ENCODE measurements around the gene KRTAP22-2. TPM values are rescaled to one million over a fixed set of nuclear protein-coding genes. Genes with fewer than 3 reads are reported as not detected.

The KRTAP22-2 gene
- total and polyA plus RNA-seq, 2 donors (not counting 3 experiments of a cell fraction or from before 2014, with no cell fraction given) = not detected

DNA sequence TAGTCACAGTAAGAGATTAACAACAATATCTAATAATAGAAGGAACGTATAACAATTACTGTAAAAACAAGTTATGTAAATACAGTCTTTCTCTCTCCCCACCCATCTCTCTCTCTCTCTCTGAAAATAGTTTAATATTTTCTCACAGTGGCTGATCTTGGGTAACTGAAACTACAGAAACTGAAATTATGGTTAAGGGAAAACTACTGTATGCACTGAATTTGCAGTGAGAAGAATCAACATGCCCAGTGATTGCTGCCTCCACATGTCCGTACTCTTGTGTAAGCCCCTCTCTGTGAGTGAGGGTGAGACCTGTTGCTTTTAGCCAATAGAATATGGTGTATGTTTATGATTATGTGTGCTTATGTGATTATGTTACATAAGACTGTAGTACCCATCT lies 21.9 kb upstream of the KRTAP22-2 start:
- intact Hi-C loops (cut with micrococcal nuclease) = no loop called here

DNA sequence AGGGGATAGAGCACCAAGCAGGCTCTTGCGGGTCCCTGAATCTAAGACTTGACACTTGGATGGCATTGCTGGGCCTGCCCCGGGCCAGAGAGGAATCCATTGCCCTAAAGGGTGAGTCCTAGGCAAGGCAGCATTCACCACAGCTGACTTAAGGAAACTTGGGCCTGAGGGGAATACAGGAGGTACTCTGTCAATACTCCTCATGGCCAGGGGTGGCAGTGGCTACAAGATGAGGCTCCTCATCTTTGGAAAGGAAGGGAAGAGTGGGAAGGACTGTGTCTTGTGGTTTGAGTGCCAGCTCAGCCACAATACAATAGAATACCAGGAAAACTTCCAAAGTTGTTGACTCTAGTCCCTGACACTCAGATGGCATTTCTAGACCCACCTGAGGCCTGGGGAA lies 15.8 kb upstream of the KRTAP22-2 start:
- Histone ChIP-seq H3K9ac (replicated peaks; ENCODE audit: extremely low read depth, insufficient read depth, low read length) (no peak overlapping the region), H2AFZ (ENCODE audit: low read depth, low read length) (no peak overlapping the region), H3K4me1 (ENCODE audit: control insufficient read depth, extremely low read depth, insufficient read depth, low read length) (no peaks in the 10 kb centered on the region), H3K4me3 (replicated peaks in 1 of 3; ENCODE audit: insufficient read depth in 1 of 3, low read depth in 1 of 3, low read length in 3 of 3) (no peak overlapping the region), H3K79me2 (ENCODE audit: control insufficient read depth, insufficient read depth, low read length) (no peaks in the 10 kb centered on the region), H3K4me2 (ENCODE audit: insufficient read depth, low read length) (no peak overlapping the region), H3K27ac (ENCODE audit: insufficient read depth, low read depth, low read length) (no peak overlapping the region), H4K20me1 (replicated peaks; ENCODE audit: control insufficient read depth, extremely low read depth, insufficient read depth, low read length) (no peaks in the 10 kb centered on the region), H3K9me1 (replicated peaks; ENCODE audit: control insufficient read depth, extremely low read depth, insufficient read depth, low read length) (no peaks in the 10 kb centered on the region), H3K9me3 (replicated peaks; ENCODE audit: control insufficient read depth, insufficient read depth, low read length) (peaks cover 2% of the 10 kb centered on the region), H3K27me3 (ENCODE audit: control insufficient read depth in 2 of 2, insufficient read depth in 2 of 2, low read length in 2 of 2) (no peaks in the 10 kb centered on the region), H3K36me3 (ENCODE audit: control insufficient read depth in 2 of 2, extremely low read depth in 1 of 2, insufficient read depth in 2 of 2, low read length in 2 of 2) (no peaks in the 10 kb centered on the region)
- DNase-seq (ENCODE audit: low read depth, low spot score) = no peak
- ChIA-PET POLR2A (no interaction called here), CTCF (no interaction called here)
- dilution Hi-C loops (cut with MboI; ENCODE audit: extremely low pct_ligation_motif_present, low sequenced_read_pairs) (no loop called here), intact Hi-C loops (cut with micrococcal nuclease) (no loop called here)
- no peak for FAIRE-seq
- BruUV-seq (replicated peaks) = no TSS peak
- TF ChIP-seq POLR2A (IDR thresholded peaks at IDR 0.05; ENCODE audit: low read depth, low read length) (no peak), FOS (IDR thresholded peaks at IDR 0.05; ENCODE audit: borderline replicate concordance, insufficient read depth, low read length) (no peak), GATA2 (IDR thresholded peaks at IDR 0.05; ENCODE audit: insufficient read depth, insufficient read length, low read depth, low read length) (no peak), POLR2AphosphoS5 (IDR thresholded peaks at IDR 0.05; ENCODE audit: insufficient read depth, low read depth, low read length) (no peak), MYC (IDR thresholded peaks at IDR 0.05; ENCODE audit: low read depth, low read length) (no peak), EZH2 (IDR thresholded peaks at IDR 0.05; ENCODE audit: borderline replicate concordance, low read depth, low read length, severe bottlenecking) (no peak), JUN (IDR thresholded peaks at IDR 0.05; ENCODE audit: borderline replicate concordance, insufficient read depth, insufficient read length, low read depth) (no peak)
- TF ChIP-seq, protein P1, sequence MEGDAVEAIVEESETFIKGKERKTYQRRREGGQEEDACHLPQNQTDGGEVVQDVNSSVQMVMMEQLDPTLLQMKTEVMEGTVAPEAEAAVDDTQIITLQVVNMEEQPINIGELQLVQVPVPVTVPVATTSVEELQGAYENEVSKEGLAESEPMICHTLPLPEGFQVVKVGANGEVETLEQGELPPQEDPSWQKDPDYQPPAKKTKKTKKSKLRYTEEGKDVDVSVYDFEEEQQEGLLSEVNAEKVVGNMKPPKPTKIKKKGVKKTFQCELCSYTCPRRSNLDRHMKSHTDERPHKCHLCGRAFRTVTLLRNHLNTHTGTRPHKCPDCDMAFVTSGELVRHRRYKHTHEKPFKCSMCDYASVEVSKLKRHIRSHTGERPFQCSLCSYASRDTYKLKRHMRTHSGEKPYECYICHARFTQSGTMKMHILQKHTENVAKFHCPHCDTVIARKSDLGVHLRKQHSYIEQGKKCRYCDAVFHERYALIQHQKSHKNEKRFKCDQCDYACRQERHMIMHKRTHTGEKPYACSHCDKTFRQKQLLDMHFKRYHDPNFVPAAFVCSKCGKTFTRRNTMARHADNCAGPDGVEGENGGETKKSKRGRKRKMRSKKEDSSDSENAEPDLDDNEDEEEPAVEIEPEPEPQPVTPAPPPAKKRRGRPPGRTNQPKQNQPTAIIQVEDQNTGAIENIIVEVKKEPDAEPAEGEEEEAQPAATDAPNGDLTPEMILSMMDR (IDR thresholded peaks at IDR 0.05; ENCODE audit: extremely low read depth in 1 of 2, insufficient read depth in 1 of 2, low read depth in 1 of 2, low read length in 2 of 2) = no peak
- TF ChIP-seq, protein P2, sequence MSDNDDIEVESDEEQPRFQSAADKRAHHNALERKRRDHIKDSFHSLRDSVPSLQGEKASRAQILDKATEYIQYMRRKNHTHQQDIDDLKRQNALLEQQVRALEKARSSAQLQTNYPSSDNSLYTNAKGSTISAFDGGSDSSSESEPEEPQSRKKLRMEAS (IDR thresholded peaks at IDR 0.05; ENCODE audit: insufficient read depth, insufficient read length) = no peak

More for the DNA sequence above, 21.9 kb upstream of the KRTAP22-2 start:
- Histone ChIP-seq H3K36me3 (ENCODE audit: control insufficient read depth in 2 of 2, extremely low read depth in 1 of 2, insufficient read depth in 2 of 2, low read length in 2 of 2) (no peaks in the 10 kb centered on the region), H3K79me2 (ENCODE audit: control insufficient read depth, insufficient read depth, low read length) (no peaks in the 10 kb centered on the region), H3K27ac (ENCODE audit: insufficient read depth, low read depth, low read length) (no peak overlapping the region), H4K20me1 (replicated peaks; ENCODE audit: control insufficient read depth, extremely low read depth, insufficient read depth, low read length) (no peaks in the 10 kb centered on the region), H3K4me1 (ENCODE audit: control insufficient read depth, extremely low read depth, insufficient read depth, low read length) (no peaks in the 10 kb centered on the region), H3K4me2 (ENCODE audit: insufficient read depth, low read length) (no peak overlapping the region), H3K4me3 (replicated peaks in 1 of 3; ENCODE audit: insufficient read depth in 1 of 3, low read depth in 1 of 3, low read length in 3 of 3) (no peak overlapping the region), H3K9me1 (replicated peaks; ENCODE audit: control insufficient read depth, extremely low read depth, insufficient read depth, low read length) (no peaks in the 10 kb centered on the region), H3K9me3 (replicated peaks; ENCODE audit: control insufficient read depth, insufficient read depth, low read length) (peaks cover 6% of the 10 kb centered on the region), H3K9ac (replicated peaks; ENCODE audit: extremely low read depth, insufficient read depth, low read length) (no peak overlapping the region), H2AFZ (ENCODE audit: low read depth, low read length) (no peak overlapping the region), H3K27me3 (ENCODE audit: control insufficient read depth in 2 of 2, insufficient read depth in 2 of 2, low read length in 2 of 2) (no peaks in the 10 kb centered on the region)
- CTCF ChIA-PET = no interaction called here
- dilution Hi-C loops (cut with MboI; ENCODE audit: extremely low pct_ligation_motif_present, low sequenced_read_pairs) = no loop called here
- no peak for TF ChIP-seq POLR2A (IDR thresholded peaks at IDR 0.05; ENCODE audit: low read depth, low read length)
- TF ChIP-seq FOS (IDR thresholded peaks at IDR 0.05; ENCODE audit: borderline replicate concordance, insufficient read depth, low read length) = no peak
- TF ChIP-seq JUN (IDR thresholded peaks at IDR 0.05; ENCODE audit: borderline replicate concordance, insufficient read depth, insufficient read length, low read depth) = no peak
- no peak for TF ChIP-seq POLR2AphosphoS5 (IDR thresholded peaks at IDR 0.05; ENCODE audit: insufficient read depth, low read depth, low read length)
- TF ChIP-seq EZH2 (IDR thresholded peaks at IDR 0.05; ENCODE audit: borderline replicate concordance, low read depth, low read length, severe bottlenecking) = no peak
- no peak for FAIRE-seq
- DNase-seq (ENCODE audit: low read depth, low spot score) = no peak
- BruUV-seq (replicated peaks) = no TSS peak
- POLR2A ChIA-PET = no interaction called here
